CD4-positive, alpha-beta T cell treated with Interleukin-15 for 1 hour (primary cell): ENCODE data around the gene CHTF18.

Experiments used
- DNase-seq: peaks from one replicate; pipeline ENCODE4 v3.0.0-alpha.2; 2020

CHTF18 gene

GRCh38 chr16:794853-795466, 6.5 kb downstream of the CHTF18 start:
- DNase-seq = no peak

DNA sequence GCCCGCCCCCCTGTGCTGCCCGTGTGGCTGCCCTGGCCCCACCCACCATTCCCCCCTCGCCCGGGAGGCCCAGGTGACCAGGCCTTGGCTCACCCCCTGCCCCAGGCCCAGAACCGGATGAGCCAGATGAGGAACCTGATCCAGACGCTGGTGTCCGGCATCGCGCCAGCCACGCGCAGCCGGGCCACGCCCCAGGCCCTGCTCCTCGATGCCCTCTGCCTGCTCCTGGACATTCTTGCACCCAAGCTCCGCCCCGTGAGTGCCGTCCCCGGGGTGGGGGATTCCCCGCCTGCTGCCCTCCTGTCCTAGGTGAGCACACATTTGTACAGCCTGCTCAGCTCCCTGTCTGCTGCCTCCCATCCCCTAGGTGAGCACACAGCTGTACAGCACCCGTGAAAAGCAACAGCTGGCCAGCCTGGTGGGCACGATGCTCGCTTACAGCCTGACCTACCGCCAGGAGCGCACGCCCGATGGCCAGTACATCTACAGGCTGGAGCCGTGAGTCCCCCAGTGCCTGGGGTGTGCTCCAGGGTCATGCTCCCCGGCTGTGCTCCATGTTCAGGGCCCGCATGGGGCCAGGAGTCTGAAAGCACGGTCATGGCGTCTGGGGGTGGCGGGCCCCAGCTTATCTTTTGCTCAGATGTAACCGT, 7.3 kb downstream of the CHTF18 start:
- no peak for DNase-seq

DNA sequence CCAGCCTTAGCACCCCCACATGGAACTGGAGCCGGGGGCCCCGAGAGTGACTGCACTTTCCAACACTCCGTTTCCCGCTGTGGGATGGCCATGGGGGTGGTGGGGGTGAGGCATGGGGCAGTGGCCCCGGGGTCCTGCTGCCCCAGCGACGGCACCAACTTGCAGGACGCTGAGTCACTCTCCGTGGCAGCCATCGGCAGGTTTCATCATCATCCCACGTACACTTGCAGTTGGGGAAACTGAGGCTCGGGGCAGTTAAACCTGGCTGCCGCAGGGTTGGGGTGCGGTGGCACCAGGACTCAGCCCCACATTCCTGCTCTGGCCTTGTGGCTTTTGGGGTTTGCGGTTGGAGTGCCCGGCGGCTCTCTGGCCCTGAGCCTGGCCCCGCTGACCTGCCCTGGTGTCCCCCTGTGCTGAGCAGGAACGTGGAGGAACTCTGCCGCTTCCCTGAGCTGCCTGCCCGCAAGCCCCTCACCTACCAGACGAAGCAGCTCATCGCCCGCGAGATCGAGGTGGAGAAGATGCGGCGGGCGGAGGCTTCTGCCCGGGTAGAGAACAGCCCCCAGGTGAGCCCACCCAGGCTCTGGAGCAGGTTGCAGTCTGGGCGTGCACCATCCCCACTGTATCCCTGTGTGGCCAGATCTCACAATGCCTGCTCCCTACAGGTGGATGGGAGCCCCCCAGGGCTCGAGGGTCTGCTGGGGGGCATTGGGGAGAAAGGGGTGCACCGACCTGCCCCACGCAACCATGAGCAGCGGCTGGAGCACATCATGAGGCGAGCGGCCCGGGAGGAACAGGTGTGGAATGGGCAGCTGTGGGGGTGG, 8.1 kb downstream of the CHTF18 start:
- DNase-seq = no peak

DNA sequence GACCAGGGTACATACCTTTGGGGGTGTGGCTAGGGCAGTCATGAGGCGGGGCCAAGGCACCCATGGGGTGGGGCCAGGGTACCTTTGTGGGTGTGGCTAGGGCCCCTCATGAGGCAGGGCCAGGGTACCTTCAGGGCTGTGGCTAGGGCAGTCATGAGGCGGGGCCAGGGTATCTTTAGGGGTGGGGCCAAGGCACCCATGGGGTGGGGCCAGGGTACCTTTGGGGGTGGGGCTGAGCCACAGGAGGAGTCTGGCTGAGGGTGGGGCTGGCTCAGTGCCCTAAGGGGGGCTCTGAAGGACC, 8.7 kb downstream of the CHTF18 start:
- DNase-seq = no peak

- no peak for DNase-seq
These were observed 9.3 kb downstream of the CHTF18 start for GRCh38 chr16:797686-798085.

DNA sequence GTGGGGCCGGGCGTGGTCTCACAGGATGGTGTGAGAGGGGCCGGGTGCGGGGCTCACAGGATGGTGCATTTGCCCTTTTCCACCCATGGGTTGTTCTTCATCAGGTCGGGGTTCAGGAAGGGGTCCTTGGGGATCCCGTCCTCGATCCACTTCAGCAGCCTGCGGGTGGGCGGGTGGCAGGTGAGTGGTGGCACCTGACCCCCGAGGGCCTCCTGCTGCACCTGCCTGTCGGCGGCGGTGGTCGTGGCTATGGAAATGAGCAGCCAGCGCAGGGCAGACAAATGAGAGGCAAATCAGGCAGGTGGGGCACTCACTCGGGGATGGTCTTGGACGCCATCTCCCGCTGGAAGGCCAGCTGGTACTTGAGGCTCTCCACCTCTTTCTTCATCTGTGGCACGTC, 10.2 kb downstream of the CHTF18 start:
- DNase-seq = no peak

- DNase-seq = no peak
These were observed 10.9 kb downstream of the CHTF18 start for GRCh38 chr16:799111-799947.

GRCh38 chr16:799948-800833, 11.8 kb downstream of the CHTF18 start, which contains the start of gene GNG13:
Gene GNG13, minus strand, starts transcription at chr16:800734. Its CDS starts 1,657 bp downstream, at chr16:799077.
- DNase-seq = no peak

DNA sequence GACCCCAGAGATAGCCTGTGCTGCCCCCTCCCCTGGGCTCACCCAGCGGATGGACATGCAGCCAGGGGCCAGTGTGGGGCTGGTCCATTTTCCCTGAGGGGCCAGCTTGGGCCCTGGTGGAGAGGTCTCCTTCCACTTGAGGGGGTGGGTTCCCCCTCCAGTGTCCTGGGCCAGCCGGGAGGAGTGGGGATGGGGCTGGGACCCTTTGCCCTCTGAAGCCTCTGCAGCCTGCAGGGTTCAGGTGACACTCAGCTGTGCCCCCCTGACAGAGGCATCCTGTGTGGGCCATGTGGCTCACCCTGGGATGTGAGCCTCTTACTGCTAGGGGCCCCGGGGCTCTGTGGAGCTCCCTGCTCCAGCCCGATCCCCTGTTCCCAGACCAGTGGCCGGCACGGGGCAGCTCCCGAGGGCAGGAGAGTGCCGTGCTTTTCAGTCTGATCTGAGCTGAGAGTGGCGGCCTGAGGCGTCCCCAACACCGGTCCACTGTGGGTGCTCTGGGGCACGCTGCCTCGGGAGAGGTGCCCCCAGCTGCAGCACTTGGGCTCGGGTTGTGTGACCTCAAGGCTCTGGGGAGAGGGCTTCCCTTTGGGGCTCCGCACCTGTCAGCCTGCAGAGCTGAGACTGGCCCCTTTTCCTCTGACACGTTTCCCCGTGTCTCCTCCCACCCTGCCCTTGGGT, 12.6 kb downstream of the CHTF18 start:
- DNase-seq = no peak

GRCh38 chr16:801584-802363, 13.4 kb downstream of the CHTF18 start:
- DNase-seq = no peak

- DNase-seq = no peak
These were observed 14.0 kb downstream of the CHTF18 start for GRCh38 chr16:802461-802860.

DNA sequence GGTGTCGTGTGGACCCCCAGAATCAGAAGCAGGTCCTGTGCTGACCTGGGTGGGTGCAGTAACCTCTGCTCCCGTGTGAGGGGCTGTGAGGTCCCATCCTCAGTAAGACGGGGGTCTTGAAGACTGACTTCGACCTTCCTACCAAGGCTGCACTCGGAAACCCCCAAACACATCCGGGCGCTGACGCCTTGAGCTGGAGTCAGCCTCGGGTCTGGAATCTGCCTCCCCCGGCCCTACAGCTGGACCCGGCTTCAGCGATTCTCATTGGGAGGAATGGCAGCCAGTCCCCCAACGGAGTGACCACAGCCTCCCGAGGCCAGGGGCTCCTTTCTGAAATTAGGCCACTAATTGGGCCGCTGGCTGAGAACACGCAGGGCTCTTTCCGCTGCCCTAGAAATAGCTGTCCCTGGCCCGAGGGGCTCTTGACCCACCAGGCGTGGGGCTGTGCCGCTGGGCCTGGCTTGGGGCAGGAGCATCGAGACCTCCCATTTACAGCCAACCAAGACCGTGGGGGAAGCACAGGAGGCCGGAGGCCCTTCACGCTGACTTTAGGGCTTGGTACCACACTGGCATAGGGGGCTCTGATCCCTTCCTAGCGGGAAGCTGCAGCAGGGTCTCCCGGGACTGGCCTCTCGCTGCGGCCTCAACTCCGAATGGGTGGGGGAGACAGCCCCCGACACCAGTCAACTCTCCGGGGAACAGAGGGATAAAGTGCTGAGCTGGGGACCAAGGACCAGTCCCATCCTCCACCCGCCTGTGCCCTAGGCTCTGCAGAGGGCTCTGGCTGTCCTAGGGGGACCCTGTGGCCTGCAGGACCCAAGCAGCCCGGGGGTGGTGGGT, 14.7 kb downstream of the CHTF18 start:
- no peak for DNase-seq

GRCh38 chr16:803754-804080, 15.3 kb downstream of the CHTF18 start:
- DNase-seq = no peak

- no peak for DNase-seq
These were observed 16.0 kb downstream of the CHTF18 start for GRCh38 chr16:804193-805048.

- DNase-seq = no peak
These were observed 17.1 kb downstream of the CHTF18 start for GRCh38 chr16:805474-805873.

- DNase-seq = peak; percentile 89
These were observed 19.1 kb downstream of the CHTF18 start for GRCh38 chr16:807347-808084.

- DNase-seq = no peak
These were observed 19.6 kb downstream of the CHTF18 start for GRCh38 chr16:808085-808386.

- DNase-seq = no peak
These were observed 24.9 kb downstream of the CHTF18 start for GRCh38 chr16:813204-813915.
